ENCODE measurements around the gene FBLIM1.

DNA sequence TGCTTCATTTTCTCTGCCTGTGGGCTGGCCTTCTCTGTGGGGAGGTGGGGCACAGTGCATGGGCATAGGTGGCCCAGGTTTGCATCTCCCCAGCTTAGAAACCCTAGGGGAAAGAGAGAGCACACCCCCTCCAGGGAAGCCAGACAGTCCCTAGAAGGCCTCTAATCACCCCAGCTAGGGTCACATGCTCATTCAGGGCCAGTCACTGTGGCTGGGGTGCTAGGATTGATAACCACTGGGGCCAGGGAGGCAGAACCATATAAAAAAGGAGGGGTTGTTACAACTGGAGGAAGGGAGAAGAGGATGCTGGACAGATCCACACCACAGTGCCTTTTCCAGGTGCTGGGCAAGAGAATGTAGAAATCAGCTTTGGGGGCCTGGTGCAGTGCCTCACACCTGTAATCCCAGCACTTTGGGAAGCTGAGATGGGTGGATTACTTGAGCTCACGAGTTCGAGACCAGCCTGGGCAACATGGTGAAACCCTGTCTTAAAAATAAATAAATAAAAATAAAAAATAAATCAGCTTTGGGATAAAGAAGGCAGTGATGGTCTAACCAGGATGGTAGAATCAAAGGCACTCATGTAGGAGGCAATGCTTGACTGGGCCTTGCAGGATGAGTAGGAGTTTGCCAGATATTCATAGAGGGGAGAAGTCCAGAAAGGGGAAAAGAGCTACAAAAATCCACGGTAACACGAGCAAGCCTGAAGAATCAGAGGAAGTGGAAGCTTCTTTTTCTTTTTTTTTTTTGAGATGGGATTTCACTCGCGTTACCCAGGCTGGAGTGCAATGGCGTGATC lies 19.5 kb downstream of the FBLIM1 start:
- TF ChIP-seq POLR2AphosphoS5 (IDR thresholded peaks at IDR 0.05): no peak
- TF ChIP-seq POLR2A (IDR thresholded peaks at IDR 0.05): no peak
